K562 (cell line): ENCODE results near the gene BMP8B. TPM values are rescaled to one million over a fixed set of nuclear protein-coding genes. Genes with fewer than 3 reads are reported as not detected.

ENCODE experiments used
- ATF1 ChIP-seq, 2 experiments: fragments of 450-650 bp in 1 of 2; IDR thresholded peaks; 2 replicates each; pipeline ENCODE4 v1.6.1; 2016; ENCODE audit warnings: missing compliant biosample characterization in 1 of 2, missing genetic modification characterization in 1 of 2
- DACH1 ChIP-seq: fragments of 450-650 bp; IDR thresholded peaks from 2 replicates; pipeline ENCODE4 v1.6.1; 2018; ENCODE audit not compliant: partially characterized antibody
- MIER1 ChIP-seq: fragments of 450-650 bp; IDR thresholded peaks from 2 replicates; pipeline ENCODE4 v1.6.1; 2016; ENCODE audit warnings: antibody characterized with exemption, mild to moderate bottlenecking, low read depth
- NBN ChIP-seq: fragments of 450-650 bp; IDR thresholded peaks from 2 replicates; pipeline ENCODE4 v1.6.1; 2016; ENCODE audit warnings: low read depth, mild to moderate bottlenecking
- NRF1 ChIP-seq, 2 experiments: fragments of 450-650 bp; IDR thresholded peaks in 1 of 2; conservative IDR thresholded peaks in 1 of 2; 2 replicates each; pipeline ENCODE4 v1.6.1; 2014; ENCODE audit warnings: mild to moderate bottlenecking in 2 of 2
- RBBP5 ChIP-seq: fragments of 200-600 bp; sonication (generic); IDR thresholded peaks from 2 replicates; pipeline ENCODE4 v1.6.1; 2012; ENCODE audit warnings: borderline replicate concordance, mild to moderate bottlenecking, low read length, control low read depth, inconsistent platforms; ENCODE audit not compliant: insufficient read depth, poor library complexity, severe bottlenecking
- SREBF1 ChIP-seq: fragments of 150-350 bp; IDR thresholded peaks from 2 replicates; pipeline ENCODE4 v1.6.1; 2014; ENCODE audit warnings: antibody characterized with exemption, low read depth, low read length, borderline replicate concordance
- TCF3 ChIP-seq: sonication (generic); formaldehyde crosslinking; IDR thresholded peaks from 2 replicates; pipeline ENCODE4 v1.4.0; 2020; ENCODE audit warnings: mild to moderate bottlenecking, missing genetic modification reagents
- TCFL5 ChIP-seq: fragments of 250-450 bp; sonication (Bioruptor Pico); conservative IDR thresholded peaks from 2 replicates; pipeline ENCODE4 v1.6.1; 2021; ENCODE audit warnings: mild to moderate bottlenecking, moderate library complexity, matching md5 sums
- XRCC4 ChIP-seq: IDR thresholded peaks from one replicate; pipeline ENCODE4 v1.6.1; 2011; ENCODE audit not compliant: insufficient read depth, insufficient read length; ENCODE audit errors: extremely low read depth
- ZKSCAN8 ChIP-seq: fragments of 200-800 bp; sonication (Bioruptor generic); IDR thresholded peaks from 2 replicates; pipeline ENCODE4 v1.6.1; 2016; ENCODE audit warnings: missing genetic modification characterization, missing compliant biosample characterization
- ZNF316 ChIP-seq: fragments of 450-650 bp; IDR thresholded peaks from 2 replicates; pipeline ENCODE4 v1.6.1; 2016
- ZNF408 ChIP-seq: fragments of 250-450 bp; sonication (Bioruptor Pico); IDR thresholded peaks from 2 replicates; pipeline ENCODE4 v1.4.0; 2020; ENCODE audit warnings: low read depth, mild to moderate bottlenecking, moderate library complexity
- polyA plus RNA-seq, 8 experiments: library from polyadenylated mRNA; depleted of rRNA in 4 of 8; stranded (reverse) in 5 of 8; unstranded in 3 of 8; fragments of >200 nt; fragmentation: Nextera tagmentation in 2 of 8; fragmentation: Illumina TruSeq in 1 of 8; extraction: Ambion mirVana in 2 of 8; extraction: Trizol in 1 of 8; gene quantifications; 2 replicates each; pipeline versions ENCODE4 v1.2.1 to v1.2.3, GENCODE V29; 2011 to 2014; ENCODE audit warnings: inconsistent platforms in 1 of 8, missing spikeins in 1 of 8
- total RNA-seq, 7 experiments: library from RNA; depleted of rRNA in 6 of 7; stranded (reverse); fragments of >200 nt in 6 of 7; fragmentation: Illumina TruSeq in 2 of 7; extraction: Trizol in 2 of 7; gene quantifications; 2 replicates each; pipeline versions ENCODE4 v1.2.1 to v1.2.3, GENCODE V29; 2011 to 2021; ENCODE audit warnings: low replicate concordance in 1 of 7
- TF ChIP-seq, protein P1 (sequence below): fragments of 150-350 bp; conservative IDR thresholded peaks from 2 replicates; pipeline ENCODE4 v1.6.1; 2014; ENCODE audit warnings: low read length
- TF ChIP-seq, protein P2 (sequence below): fragments of 250-450 bp; sonication (Bioruptor Pico); IDR thresholded peaks from 2 replicates; pipeline ENCODE4 v1.4.0; 2020; ENCODE audit warnings: mild to moderate bottlenecking, moderate library complexity
- TF ChIP-seq, protein P3 (sequence below): fragments of 450-650 bp; IDR thresholded peaks from 2 replicates; pipeline ENCODE4 v1.7.1; 2018; ENCODE audit warnings: mild to moderate bottlenecking, low read depth; ENCODE audit not compliant: partially characterized antibody
- TF ChIP-seq, protein P4 (sequence below): fragments of 450-650 bp; conservative IDR thresholded peaks from 2 replicates; pipeline ENCODE4 v1.6.1; 2016; ENCODE audit warnings: missing genetic modification characterization, low read depth, mild to moderate bottlenecking, missing compliant biosample characterization, moderate library complexity

The BMP8B gene
- total and polyA plus RNA-seq, 9 of the 15 experiments (the other 6 are each of a cell fraction or from before 2014, with no cell fraction given), result 0.03 to 0.33 (median 0.14) TPM

DNA sequence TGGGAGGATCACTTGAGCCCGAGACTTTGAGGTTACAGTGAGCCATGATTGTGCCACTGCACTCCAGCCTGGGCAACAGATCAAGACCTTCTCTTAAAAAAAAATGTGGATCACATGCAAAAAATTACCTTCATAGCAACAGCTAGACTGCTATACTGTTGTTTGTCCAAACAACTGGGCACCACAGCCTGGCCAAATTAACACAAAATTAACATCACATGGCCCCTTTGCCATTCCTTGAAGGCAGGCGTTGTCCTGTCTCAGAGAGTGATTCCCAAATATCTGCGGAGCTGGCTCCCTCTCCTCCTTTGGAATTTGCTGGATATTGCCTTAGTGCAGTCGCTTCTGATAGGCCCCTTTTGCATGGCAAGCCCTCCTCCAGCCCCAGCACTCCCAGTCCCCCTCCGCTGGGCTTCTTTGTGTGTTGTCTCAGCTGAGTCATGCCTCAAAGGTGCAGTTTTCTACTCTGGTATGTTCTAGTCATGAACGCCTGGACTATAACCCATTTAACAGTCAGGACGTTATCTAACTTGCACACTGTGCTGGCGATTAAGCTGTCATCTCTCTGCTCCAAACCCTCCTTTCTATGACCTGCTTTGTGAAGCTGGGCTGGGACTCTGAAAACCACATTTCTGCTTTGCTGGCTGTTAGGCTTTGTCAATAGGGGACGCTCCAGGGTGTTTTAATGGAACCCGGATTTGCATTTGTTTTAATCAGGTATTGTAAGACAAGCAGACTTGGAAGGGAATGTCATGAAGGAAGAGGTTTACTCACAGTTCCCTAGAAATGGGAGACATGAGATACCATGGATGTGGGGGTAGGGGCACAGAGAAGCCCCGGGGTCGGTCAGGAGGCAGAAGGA, 77.3 kb downstream of the BMP8B start (continued):
- TF ChIP-seq, protein P1, sequence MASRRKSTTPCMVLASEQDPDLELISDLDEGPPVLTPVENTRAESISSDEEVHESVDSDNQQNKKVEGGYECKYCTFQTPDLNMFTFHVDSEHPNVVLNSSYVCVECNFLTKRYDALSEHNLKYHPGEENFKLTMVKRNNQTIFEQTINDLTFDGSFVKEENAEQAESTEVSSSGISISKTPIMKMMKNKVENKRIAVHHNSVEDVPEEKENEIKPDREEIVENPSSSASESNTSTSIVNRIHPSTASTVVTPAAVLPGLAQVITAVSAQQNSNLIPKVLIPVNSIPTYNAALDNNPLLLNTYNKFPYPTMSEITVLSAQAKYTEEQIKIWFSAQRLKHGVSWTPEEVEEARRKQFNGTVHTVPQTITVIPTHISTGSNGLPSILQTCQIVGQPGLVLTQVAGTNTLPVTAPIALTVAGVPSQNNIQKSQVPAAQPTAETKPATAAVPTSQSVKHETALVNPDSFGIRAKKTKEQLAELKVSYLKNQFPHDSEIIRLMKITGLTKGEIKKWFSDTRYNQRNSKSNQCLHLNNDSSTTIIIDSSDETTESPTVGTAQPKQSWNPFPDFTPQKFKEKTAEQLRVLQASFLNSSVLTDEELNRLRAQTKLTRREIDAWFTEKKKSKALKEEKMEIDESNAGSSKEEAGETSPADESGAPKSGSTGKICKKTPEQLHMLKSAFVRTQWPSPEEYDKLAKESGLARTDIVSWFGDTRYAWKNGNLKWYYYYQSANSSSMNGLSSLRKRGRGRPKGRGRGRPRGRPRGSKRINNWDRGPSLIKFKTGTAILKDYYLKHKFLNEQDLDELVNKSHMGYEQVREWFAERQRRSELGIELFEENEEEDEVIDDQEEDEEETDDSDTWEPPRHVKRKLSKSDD, result no peak
- TF ChIP-seq, protein P2, sequence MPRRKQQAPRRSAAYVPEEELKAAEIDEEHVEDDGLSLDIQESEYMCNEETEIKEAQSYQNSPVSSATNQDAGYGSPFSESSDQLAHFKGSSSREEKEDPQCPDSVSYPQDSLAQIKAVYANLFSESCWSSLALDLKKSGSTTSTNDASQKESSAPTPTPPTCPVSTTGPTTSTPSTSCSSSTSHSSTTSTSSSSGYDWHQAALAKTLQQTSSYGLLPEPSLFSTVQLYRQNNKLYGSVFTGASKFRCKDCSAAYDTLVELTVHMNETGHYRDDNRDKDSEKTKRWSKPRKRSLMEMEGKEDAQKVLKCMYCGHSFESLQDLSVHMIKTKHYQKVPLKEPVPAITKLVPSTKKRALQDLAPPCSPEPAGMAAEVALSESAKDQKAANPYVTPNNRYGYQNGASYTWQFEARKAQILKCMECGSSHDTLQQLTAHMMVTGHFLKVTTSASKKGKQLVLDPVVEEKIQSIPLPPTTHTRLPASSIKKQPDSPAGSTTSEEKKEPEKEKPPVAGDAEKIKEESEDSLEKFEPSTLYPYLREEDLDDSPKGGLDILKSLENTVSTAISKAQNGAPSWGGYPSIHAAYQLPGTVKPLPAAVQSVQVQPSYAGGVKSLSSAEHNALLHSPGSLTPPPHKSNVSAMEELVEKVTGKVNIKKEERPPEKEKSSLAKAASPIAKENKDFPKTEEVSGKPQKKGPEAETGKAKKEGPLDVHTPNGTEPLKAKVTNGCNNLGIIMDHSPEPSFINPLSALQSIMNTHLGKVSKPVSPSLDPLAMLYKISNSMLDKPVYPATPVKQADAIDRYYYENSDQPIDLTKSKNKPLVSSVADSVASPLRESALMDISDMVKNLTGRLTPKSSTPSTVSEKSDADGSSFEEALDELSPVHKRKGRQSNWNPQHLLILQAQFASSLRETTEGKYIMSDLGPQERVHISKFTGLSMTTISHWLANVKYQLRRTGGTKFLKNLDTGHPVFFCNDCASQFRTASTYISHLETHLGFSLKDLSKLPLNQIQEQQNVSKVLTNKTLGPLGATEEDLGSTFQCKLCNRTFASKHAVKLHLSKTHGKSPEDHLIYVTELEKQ (CRISPR knock-in tag), result no peak
- TF ChIP-seq ZNF408 (CRISPR knock-in tag), result no peak
- no peak for TF ChIP-seq ZKSCAN8 (CRISPR knock-in tag)
- peak; percentile 49 to 58; a peak in 3 of 4 replicates for TF ChIP-seq NRF1 (conservative IDR thresholded peaks at IDR 0.05 in 1 of 2, IDR thresholded peaks at IDR 0.05 in 1 of 2)
- peak; percentile 96 for TF ChIP-seq ZNF316
- TF ChIP-seq ATF1 (CRISPR knock-in tag; IDR thresholded peaks at IDR 0.05), result no peak
- TF ChIP-seq ATF1 (tag; IDR thresholded peaks at IDR 0.05), result peak; percentile 71
- peak; percentile 98 for TF ChIP-seq TCF3 (CRISPR knock-in tag)
- TF ChIP-seq TCFL5, result no peak
- peak; percentile 98 for TF ChIP-seq NBN
- TF ChIP-seq DACH1, result peak; percentile 29
- TF ChIP-seq RBBP5, result peak; percentile 49
- TF ChIP-seq XRCC4, result no peak
- TF ChIP-seq, protein P3, sequence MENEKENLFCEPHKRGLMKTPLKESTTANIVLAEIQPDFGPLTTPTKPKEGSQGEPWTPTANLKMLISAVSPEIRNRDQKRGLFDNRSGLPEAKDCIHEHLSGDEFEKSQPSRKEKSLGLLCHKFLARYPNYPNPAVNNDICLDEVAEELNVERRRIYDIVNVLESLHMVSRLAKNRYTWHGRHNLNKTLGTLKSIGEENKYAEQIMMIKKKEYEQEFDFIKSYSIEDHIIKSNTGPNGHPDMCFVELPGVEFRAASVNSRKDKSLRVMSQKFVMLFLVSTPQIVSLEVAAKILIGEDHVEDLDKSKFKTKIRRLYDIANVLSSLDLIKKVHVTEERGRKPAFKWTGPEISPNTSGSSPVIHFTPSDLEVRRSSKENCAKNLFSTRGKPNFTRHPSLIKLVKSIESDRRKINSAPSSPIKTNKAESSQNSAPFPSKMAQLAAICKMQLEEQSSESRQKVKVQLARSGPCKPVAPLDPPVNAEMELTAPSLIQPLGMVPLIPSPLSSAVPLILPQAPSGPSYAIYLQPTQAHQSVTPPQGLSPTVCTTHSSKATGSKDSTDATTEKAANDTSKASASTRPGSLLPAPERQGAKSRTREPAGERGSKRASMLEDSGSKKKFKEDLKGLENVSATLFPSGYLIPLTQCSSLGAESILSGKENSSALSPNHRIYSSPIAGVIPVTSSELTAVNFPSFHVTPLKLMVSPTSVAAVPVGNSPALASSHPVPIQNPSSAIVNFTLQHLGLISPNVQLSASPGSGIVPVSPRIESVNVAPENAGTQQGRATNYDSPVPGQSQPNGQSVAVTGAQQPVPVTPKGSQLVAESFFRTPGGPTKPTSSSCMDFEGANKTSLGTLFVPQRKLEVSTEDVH, result peak; percentile 61
- TF ChIP-seq, protein P4, sequence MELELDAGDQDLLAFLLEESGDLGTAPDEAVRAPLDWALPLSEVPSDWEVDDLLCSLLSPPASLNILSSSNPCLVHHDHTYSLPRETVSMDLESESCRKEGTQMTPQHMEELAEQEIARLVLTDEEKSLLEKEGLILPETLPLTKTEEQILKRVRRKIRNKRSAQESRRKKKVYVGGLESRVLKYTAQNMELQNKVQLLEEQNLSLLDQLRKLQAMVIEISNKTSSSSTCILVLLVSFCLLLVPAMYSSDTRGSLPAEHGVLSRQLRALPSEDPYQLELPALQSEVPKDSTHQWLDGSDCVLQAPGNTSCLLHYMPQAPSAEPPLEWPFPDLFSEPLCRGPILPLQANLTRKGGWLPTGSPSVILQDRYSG (tag), result no peak
- TF ChIP-seq MIER1, result 0 out of 2 replicates have a peak, but pooled peaks have one; percentile 23
- no peak for TF ChIP-seq SREBF1
